Keratinocyte (primary cell): Measurements from ENCODE around the gene FMN1. TPM values are rescaled to one million over a fixed set of nuclear protein-coding genes. Genes with fewer than 3 reads are reported as not detected.

ENCODE experiments used
- DNase-seq: peaks from one replicate; pipeline ENCODE4 v3.0.0-alpha.2; 2011; ENCODE audit warnings: low read depth, missing footprints, low spot score
- FAIRE-seq: peaks from 2 replicates; lab custom pipeline; 2011; peaks lifted over from hg19 to GRCh38; lab: Jason Lieb, UNC
- H2AFZ ChIP-seq: 2 replicates; pipeline ENCODE4 v1.6.0; 2012; ENCODE audit warnings: low read length, control low read depth, inconsistent platforms; ENCODE audit not compliant: control insufficient read depth
- H3K27ac ChIP-seq: 2 replicates; pipeline ENCODE4 v1.5.1; 2011; ENCODE audit warnings: low read length; ENCODE audit not compliant: control insufficient read depth, insufficient read depth
- H3K27me3 ChIP-seq: 3 replicates; pipeline ENCODE4 v1.6.0; 2011; ENCODE audit warnings: low read length; ENCODE audit not compliant: control insufficient read depth, insufficient read depth; ENCODE audit errors: extremely low read depth
- H3K36me3 ChIP-seq, 2 experiments: 2 replicates in 1 of 2; 3 replicates in 1 of 2; pipeline ENCODE4 v1.5.1; 2011; ENCODE audit warnings: low read length in 2 of 2, mild to moderate bottlenecking in 1 of 2; ENCODE audit not compliant: control insufficient read depth in 2 of 2, insufficient read depth in 2 of 2; ENCODE audit errors: extremely low read depth in 1 of 2
- H3K4me1 ChIP-seq: 3 replicates; pipeline ENCODE4 v1.5.1; 2011; ENCODE audit warnings: low read length; ENCODE audit not compliant: control insufficient read depth, insufficient read depth; ENCODE audit errors: extremely low read depth
- H3K4me2 ChIP-seq: 3 replicates; pipeline ENCODE4 v1.6.0; 2011; ENCODE audit warnings: low read depth, low read length; ENCODE audit not compliant: control insufficient read depth, insufficient read depth; ENCODE audit errors: extremely low read depth
- H3K4me3 ChIP-seq, 3 experiments: fragments of 200-600 bp in 1 of 3; sonication (generic) in 1 of 3; 2 replicates in 2 of 3; 3 replicates in 1 of 3; pipeline ENCODE4 v1.5.1; 2011 to 2016; ENCODE audit warnings: low read length in 3 of 3, mild to moderate bottlenecking in 3 of 3, control low read depth in 2 of 3, inconsistent platforms in 1 of 3, low read depth in 1 of 3, mixed read lengths in 1 of 3, mixed run types in 1 of 3, moderate library complexity in 1 of 3; ENCODE audit not compliant: control insufficient read depth in 2 of 3, insufficient read depth in 2 of 3; ENCODE audit errors: extremely low read depth in 1 of 3
- H3K79me2 ChIP-seq: 2 replicates; pipeline ENCODE4 v1.6.0; 2012; ENCODE audit warnings: low read length; ENCODE audit not compliant: control insufficient read depth, insufficient read depth
- H3K9ac ChIP-seq: 3 replicates; pipeline ENCODE4 v1.6.0; 2011; ENCODE audit warnings: low read length; ENCODE audit not compliant: control insufficient read depth, insufficient read depth; ENCODE audit errors: extremely low read depth
- H3K9me1 ChIP-seq: 3 replicates; pipeline ENCODE4 v1.6.0; 2011; ENCODE audit warnings: low read length; ENCODE audit not compliant: control insufficient read depth, insufficient read depth; ENCODE audit errors: extremely low read depth
- H3K9me3 ChIP-seq: 2 replicates; pipeline ENCODE4 v1.5.1; 2012; ENCODE audit warnings: low read depth, low read length; ENCODE audit not compliant: control insufficient read depth
- H4K20me1 ChIP-seq: 3 replicates; pipeline ENCODE4 v1.6.0; 2011; ENCODE audit warnings: low read length; ENCODE audit not compliant: control insufficient read depth, insufficient read depth; ENCODE audit errors: extremely low read depth
- CTCF ChIP-seq, 3 experiments: IDR thresholded peaks in 1 of 3; conservative IDR thresholded peaks in 1 of 3; optimal IDR thresholded peaks in 1 of 3; 2 replicates in 2 of 3; 3 replicates in 1 of 3; pipeline versions ENCODE3 to v1.5.1; 2011; ENCODE audit warnings: low read length in 3 of 3, mild to moderate bottlenecking in 3 of 3, moderate library complexity in 2 of 3, control low read depth in 1 of 3, inconsistent platforms in 1 of 3; ENCODE audit not compliant: insufficient read depth in 2 of 3; ENCODE audit errors: extremely low read depth in 1 of 3
- EZH2 ChIP-seq: IDR thresholded peaks from one replicate; pipeline ENCODE4 v1.6.1; 2012; ENCODE audit warnings: inconsistent platforms, mild to moderate bottlenecking, low read length, moderate library complexity
- dilution Hi-C: fragments of 300-500 bp; cut with MboI; formaldehyde crosslinking; loops from one replicate; pipeline ENCODE4 v1.7.0; 2020; ENCODE audit warnings: low sequenced_read_pairs; ENCODE audit not compliant: extremely low pct_ligation_motif_present
- polyA plus RNA-seq, 5 experiments: library from polyadenylated mRNA; depleted of rRNA in 3 of 5; stranded (reverse) in 3 of 5; stranded (forward) in 1 of 5; unstranded in 1 of 5; fragments of >200 nt; gene quantifications; 1 replicate in 1 of 5; 2 replicates in 3 of 5; 3 replicates in 1 of 5; pipeline versions ENCODE4 v1.2.1 to v1.2.3, GENCODE V29; 2011 to 2012; ENCODE audit warnings: missing spikeins in 2 of 5, low read depth in 1 of 5, low replicate concordance in 1 of 5

Gene FMN1
- polyA plus RNA-seq, 1 donor (not counting 4 experiments of a cell fraction or from before 2014, with no cell fraction given), result 0.71 TPM

- Histone ChIP-seq H3K36me3 (no peaks in the 10 kb centered on the region), H4K20me1 (no peaks in the 10 kb centered on the region), H2AFZ (no peak overlapping the region), H3K79me2 (no peaks in the 10 kb centered on the region), H3K9ac (no peak overlapping the region), H3K4me3 (no peak overlapping the region), H3K4me2 (no peak overlapping the region), H3K9me3 (no peaks in the 10 kb centered on the region), H3K27me3 (no peaks in the 10 kb centered on the region), H3K9me1 (no peaks in the 10 kb centered on the region), H3K4me1 (no peaks in the 10 kb centered on the region), H3K27ac (no peak overlapping the region)
- DNase-seq (no peak), FAIRE-seq (no peak)
- TF ChIP-seq EZH2 (no peak), CTCF (optimal IDR thresholded peaks at IDR 0.05 in 1 of 3, IDR thresholded peaks at IDR 0.05 in 1 of 3, conservative IDR thresholded peaks at IDR 0.05 in 1 of 3; ENCODE audit: extremely low read depth in 1 of 3, insufficient read depth in 2 of 3, low read length in 3 of 3) (no peak)
- dilution Hi-C loops, result no loop called here
Measured at GRCh38 chr15:32784581-32784980, 409.9 kb downstream of the FMN1 start.

- no peaks in the 10 kb centered on the region for H3K9me1 ChIP-seq
- no peak overlapping the region for H3K27ac ChIP-seq
- DNase-seq (no peak), FAIRE-seq (no peak)
- TF ChIP-seq EZH2 (no peak), CTCF (optimal IDR thresholded peaks at IDR 0.05 in 1 of 3, IDR thresholded peaks at IDR 0.05 in 1 of 3, conservative IDR thresholded peaks at IDR 0.05 in 1 of 3; ENCODE audit: extremely low read depth in 1 of 3, insufficient read depth in 2 of 3, low read length in 3 of 3) (no peak)
- dilution Hi-C loops, result no loop called here
- H3K4me1 ChIP-seq, result no peaks in the 10 kb centered on the region
- H3K36me3 ChIP-seq, result no peaks in the 10 kb centered on the region
- no peak overlapping the region for H3K4me3 ChIP-seq
- no peak overlapping the region for H3K4me2 ChIP-seq
- no peaks in the 10 kb centered on the region for H3K79me2 ChIP-seq
- H3K9ac ChIP-seq, result no peak overlapping the region
- H3K9me3 ChIP-seq, result no peaks in the 10 kb centered on the region
- H3K27me3 ChIP-seq, result no peaks in the 10 kb centered on the region
- no peak overlapping the region for H2AFZ ChIP-seq
- H4K20me1 ChIP-seq, result no peaks in the 10 kb centered on the region
Measured at GRCh38 chr15:32781781-32782180, 412.7 kb downstream of the FMN1 start.
